ENCODE results near the gene ITPRID2. TPM values are rescaled to one million over a fixed set of nuclear protein-coding genes. Genes with fewer than 3 reads are reported as not detected.
A peak's percentile ranks its signal among the peaks of the same experiment; 100 is the strongest.

ITPRID2 gene
- total and polyA plus RNA-seq, 2 of the 4 experiments (the other 2 are of a cell fraction), result 74.1 to 187 TPM

- no peak for TF ChIP-seq MXI1 (IDR thresholded peaks at IDR 0.05; ENCODE audit: borderline replicate concordance, low read depth, low read length)
- TF ChIP-seq MAZ (IDR thresholded peaks at IDR 0.05; ENCODE audit: borderline replicate concordance, low read depth, low read length), result no peak
- TF ChIP-seq ELK1 (IDR thresholded peaks at IDR 0.05; ENCODE audit: borderline replicate concordance, low read depth, low read length), result no peak
- TF ChIP-seq RCOR1 (IDR thresholded peaks at IDR 0.05; ENCODE audit: insufficient replicate concordance, low read length), result no peak
- TF ChIP-seq RAD21 (IDR thresholded peaks at IDR 0.05; ENCODE audit: low read length), result peak; percentile 69
- TF ChIP-seq SMC3 (IDR thresholded peaks at IDR 0.05; ENCODE audit: low read depth, low read length), result peak; percentile 74
- peak; percentile 64 for TF ChIP-seq CTCF (conservative IDR thresholded peaks at IDR 0.05; ENCODE audit: low read depth, low read length)
- no peak for TF ChIP-seq NFE2L2 (IDR thresholded peaks at IDR 0.05; ENCODE audit: low read depth, low read length)
- Histone ChIP-seq H2BK20ac (ENCODE audit: low read depth, low read length) (no peak overlapping the region), H3K4ac (ENCODE audit: low read depth, low read length) (no peak overlapping the region), H3K14ac (replicated peaks; ENCODE audit: low read depth, low read length) (no peak overlapping the region), H2AK5ac (ENCODE audit: low read depth, low read length) (no peak overlapping the region), H2BK120ac (ENCODE audit: low read depth, low read length) (no peak overlapping the region), H3K9me3 (ENCODE audit: control insufficient read depth, insufficient read depth, low read length) (no peaks in the 10 kb centered on the region), H3K18ac (ENCODE audit: low read depth, low read length) (no peak overlapping the region), H3K4me1 (ENCODE audit: control insufficient read depth, insufficient read depth, low read length) (peaks cover 3% of the 10 kb centered on the region; the same call in 1 of the 2 replicates), H3K9me1 (ENCODE audit: insufficient read depth, low read length) (0 out of 2 replicates have a peak, but pooled peaks cover 3% of the 10 kb centered on the region), H2AFZ (replicated peaks; ENCODE audit: low read length, poor library complexity) (no peak overlapping the region), H4K8ac (ENCODE audit: low read depth in 2 of 2, low read length in 2 of 2) (no peak overlapping the region), H2BK15ac (ENCODE audit: low read depth, low read length) (no peak overlapping the region), H3K4me3 (ENCODE audit: insufficient read depth, low read depth, low read length) (no peak overlapping the region), H3K27me3 (ENCODE audit: control insufficient read depth, insufficient read depth, low read length) (no peaks in the 10 kb centered on the region), H4K20me1 (ENCODE audit: insufficient read depth, low read length) (peaks cover 7% of the 10 kb centered on the region), H3K36me3 (ENCODE audit: control insufficient read depth, insufficient read depth, low read length) (peaks cover 35% of the 10 kb centered on the region), H2BK5ac (ENCODE audit: low read depth, low read length, poor library complexity, severe bottlenecking) (no peak overlapping the region), H3K4me2 (ENCODE audit: low read depth, low read length) (no peak overlapping the region), H4K91ac (ENCODE audit: insufficient read depth, low read depth, low read length) (no peak overlapping the region), H3K9ac (ENCODE audit: low read depth, low read length) (no peak overlapping the region), H4K5ac (ENCODE audit: low read depth, low read length) (no peak overlapping the region), H3K79me1 (ENCODE audit: low read depth in 1 of 2, low read length in 2 of 2) (peaks cover 13 to 39% of the 10 kb centered on the region in 2 experiments), H3K56ac (ENCODE audit: extremely low read depth, insufficient read depth, low read length) (no peak overlapping the region), H3K27ac (ENCODE audit: insufficient read depth, low read length) (no peak overlapping the region), H3K23ac (ENCODE audit: low read depth, low read length) (no peak overlapping the region), H2AK9ac (replicated peaks; ENCODE audit: low read depth, low read length, poor library complexity) (no peak overlapping the region)
- in situ Hi-C loops (cut with MboI; ENCODE audit: low sequenced_read_pairs), result loop anchor here (10.0 to 25.0 kb wide), 2 partner anchors 171 to 758 kb away; no protein-coding TSS in a partner anchor
- DNase-seq, result peak; percentile 50
- no peak for ATAC-seq (ENCODE audit: low read depth)
- POLR2A ChIA-PET (ENCODE audit: unreplicated experiment), result no interaction called here
- WGBS, 2 experiments (ENCODE audit: extremely low coverage in 2 of 2, insufficient read length in 1 of 2), result no CpG with 5 or more reads among the region's 2 CpGs
- BruUV-seq (replicated peaks), result no TSS peak
- dilution Hi-C loops (cut with HindIII; ENCODE audit: low sequenced_read_pairs, unreplicated experiment), result no loop called here
- intact Hi-C loops (cut with micrococcal nuclease), result loop anchor here (1.0 to 10.0 kb wide), 3 partner anchors 8 to 751 kb away; no protein-coding TSS in a partner anchor
- CTCF ChIA-PET, result interaction anchor here (0.7 to 1.4 kb wide), 4 partner anchors 12 to 447 kb away, joined by 3 to 5 read pairs (median 4); partner anchors contain the start of gene ITGA4
Measured at GRCh38 chr2:181904022-181904632, 12.6 kb downstream of the ITPRID2 start.

All from IMR-90 (cell line).